Kidney (tissue), 14 donors: ENCODE results near the gene TIGD3. TPM values are rescaled to one million over a fixed set of nuclear protein-coding genes. Genes with fewer than 3 reads are reported as not detected.

ENCODE experiments used
- DNase-seq, 5 donors: peaks; one replicate each; pipeline ENCODE4 v3.0.0-alpha.2; 2013 to 2020
- FAIRE-seq: peaks from 2 replicates; lab custom pipeline; 2012; peaks lifted over from hg19 to GRCh38; lab: Jason Lieb, UNC
- H3K27ac ChIP-seq, 2 donors: one replicate each; pipeline ENCODE4 v1.7.0; 2013; ENCODE audit warnings: low read depth in 2 of 2, low read length in 2 of 2, inconsistent platforms in 1 of 2
- H3K27me3 ChIP-seq: one replicate; pipeline ENCODE4 v1.7.1; 2013; ENCODE audit warnings: low read length, inconsistent platforms; ENCODE audit not compliant: control insufficient read depth, insufficient read depth
- H3K36me3 ChIP-seq, 3 donors: one replicate each; pipeline versions ENCODE4 v1.7.0 to v1.7.1; 2013; ENCODE audit warnings: low read length in 3 of 3, control low read depth in 1 of 3, inconsistent platforms in 1 of 3; ENCODE audit not compliant: insufficient read depth in 3 of 3, control insufficient read depth in 2 of 3
- H3K4me1 ChIP-seq, 3 donors: one replicate each; pipeline versions ENCODE4 v1.7.0 to v1.7.1; 2013; ENCODE audit warnings: low read length in 3 of 3, inconsistent platforms in 1 of 3, low read depth in 1 of 3; ENCODE audit not compliant: control insufficient read depth in 2 of 3, insufficient read depth in 2 of 3
- H3K4me3 ChIP-seq, 3 donors: one replicate each; pipeline versions ENCODE4 v1.7.0 to v1.8.1; 2013; ENCODE audit warnings: low read length in 3 of 3, control low read depth in 1 of 3, inconsistent platforms in 1 of 3
- H3K9ac ChIP-seq, 3 donors: one replicate each; pipeline versions ENCODE4 v1.7.0 to v1.7.1; 2013; ENCODE audit warnings: low read length in 3 of 3, control low read depth in 1 of 3, inconsistent platforms in 1 of 3
- H3K9me3 ChIP-seq, 3 donors: one replicate each; pipeline versions ENCODE4 v1.7.0 to v1.7.1; 2013; ENCODE audit warnings: low read length in 3 of 3, control low read depth in 1 of 3, inconsistent platforms in 1 of 3; ENCODE audit not compliant: control insufficient read depth in 2 of 3, insufficient read depth in 1 of 3
- intact Hi-C: fragments of 100-400 bp; cut with DNase I; formaldehyde crosslinking; loops from one replicate; pipeline ENCODE4 v1.11.1; 2022
- polyA plus RNA-seq: library from polyadenylated mRNA; stranded (reverse); fragments of 350-450 nt; fragmentation: Illumina TruSeq; extraction: RNeasy Lipid Tissue Mini Kit (QIAGEN cat#74804); gene quantifications from one replicate; pipeline ENCODE4 v1.2.3, GENCODE V29; 2014; ENCODE audit warnings: low read depth, low replicate concordance; ENCODE audit not compliant: insufficient read depth
- total RNA-seq: library from RNA; stranded (reverse); fragmentation: NEBNext Ultra II Directional; extraction: Animal tissue kit (Norgen Biotek cat#: 25700); gene quantifications from one replicate; pipeline ENCODE4 v1.2.1, GENCODE V29; 2021
- TF ChIP-seq, protein P1 (sequence below): IDR thresholded peaks from 3 replicates; pipeline ENCODE4 v1.5.1; 2012; ENCODE audit warnings: mild to moderate bottlenecking, moderate library complexity, borderline replicate concordance; ENCODE audit not compliant: insufficient read depth; ENCODE audit errors: extremely low read depth
- donor health status: control.
- donor health status: control.
- donor health status: control.
- donor health status: control.
- donor health status: control.
- donor health status: DM: yes; HTN: yes; CAD: no.
- donor health status: Normal renal cell carcinoma (clear cell type).

The TIGD3 gene
- total and polyA plus RNA-seq, 2 donors from 2014 or later = 0.19 to 0.95 TPM

GRCh38 chr11:65383778-65384177 is 29.2 kb downstream of the TIGD3 start:
- peaks cover 0 to 65% (median 55%) of the 10 kb centered on the region in 3 donors for H3K4me1 ChIP-seq
- no peaks in the 10 kb centered on the region for H3K36me3 ChIP-seq
- TF ChIP-seq, protein P1, sequence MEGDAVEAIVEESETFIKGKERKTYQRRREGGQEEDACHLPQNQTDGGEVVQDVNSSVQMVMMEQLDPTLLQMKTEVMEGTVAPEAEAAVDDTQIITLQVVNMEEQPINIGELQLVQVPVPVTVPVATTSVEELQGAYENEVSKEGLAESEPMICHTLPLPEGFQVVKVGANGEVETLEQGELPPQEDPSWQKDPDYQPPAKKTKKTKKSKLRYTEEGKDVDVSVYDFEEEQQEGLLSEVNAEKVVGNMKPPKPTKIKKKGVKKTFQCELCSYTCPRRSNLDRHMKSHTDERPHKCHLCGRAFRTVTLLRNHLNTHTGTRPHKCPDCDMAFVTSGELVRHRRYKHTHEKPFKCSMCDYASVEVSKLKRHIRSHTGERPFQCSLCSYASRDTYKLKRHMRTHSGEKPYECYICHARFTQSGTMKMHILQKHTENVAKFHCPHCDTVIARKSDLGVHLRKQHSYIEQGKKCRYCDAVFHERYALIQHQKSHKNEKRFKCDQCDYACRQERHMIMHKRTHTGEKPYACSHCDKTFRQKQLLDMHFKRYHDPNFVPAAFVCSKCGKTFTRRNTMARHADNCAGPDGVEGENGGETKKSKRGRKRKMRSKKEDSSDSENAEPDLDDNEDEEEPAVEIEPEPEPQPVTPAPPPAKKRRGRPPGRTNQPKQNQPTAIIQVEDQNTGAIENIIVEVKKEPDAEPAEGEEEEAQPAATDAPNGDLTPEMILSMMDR = no peak
- no peaks in the 10 kb centered on the region for H3K27me3 ChIP-seq
- FAIRE-seq = no peak
- H3K27ac ChIP-seq = peak overlapping the region; percentile 49 to 69
- intact Hi-C loops = no loop called here
- no peaks in the 10 kb centered on the region for H3K9me3 ChIP-seq
- DNase-seq = no peak
- H3K4me3 ChIP-seq = no peak overlapping the region
- no peak overlapping the region for H3K9ac ChIP-seq

GRCh38 chr11:65384301-65384889 is 29.8 kb downstream of the TIGD3 start:
- peak in 2 of 5 donors; percentile 8 to 40 for DNase-seq
- intact Hi-C loops = no loop called here
- FAIRE-seq = no peak

DNA sequence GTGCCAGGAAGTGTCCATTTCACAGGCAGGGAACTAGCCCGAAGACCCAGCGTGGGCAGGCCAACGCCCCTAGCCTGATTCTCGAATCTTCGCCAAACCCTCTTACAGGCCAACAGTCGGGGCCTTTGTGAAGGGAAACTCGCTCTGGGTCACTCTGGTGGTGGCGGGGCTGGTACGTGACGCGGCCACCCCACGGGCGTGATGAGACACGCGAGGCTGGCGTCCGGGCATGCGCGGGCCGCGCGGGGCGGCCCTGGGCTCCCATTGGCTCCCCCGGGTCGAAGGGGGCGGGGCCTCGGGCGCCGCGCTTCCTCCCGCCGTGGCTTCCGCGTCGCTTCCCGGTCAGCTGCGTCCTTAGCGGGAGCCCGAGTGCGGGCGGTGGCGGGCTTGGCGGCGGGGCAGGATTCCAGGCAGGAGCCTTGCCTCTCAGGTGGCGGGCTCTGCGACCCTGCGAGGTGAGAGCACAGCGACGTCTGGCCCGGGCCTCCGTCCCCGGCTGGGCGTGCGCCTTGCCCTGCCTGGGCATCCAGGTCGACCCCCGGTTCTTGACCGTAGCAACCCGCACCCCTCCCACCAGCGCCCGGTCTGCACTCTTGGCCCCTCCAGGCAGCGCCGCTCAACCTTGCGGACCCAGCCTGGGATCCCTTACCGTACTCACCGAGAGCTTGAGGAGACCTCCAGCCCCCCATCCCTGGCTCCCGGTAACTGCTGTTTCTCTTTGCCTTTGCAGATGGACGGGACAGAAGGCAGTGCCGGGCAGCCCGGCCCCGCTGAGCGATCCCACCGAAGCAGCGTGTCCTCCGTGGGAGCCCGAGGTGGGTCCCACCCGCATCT is 32.0 kb downstream of the TIGD3 start, which contains the start of gene FRMD8:
Gene FRMD8 (plus strand): TSS at position 331 of the 834 bp plus-strand sequence. CDS start 400 bp downstream, at position 731.
- peak within 1 kb of the TSS; percentile 44 to 91 (median 86) for H3K9ac ChIP-seq
- H3K36me3 ChIP-seq = no peaks in the 10 kb centered on the region
- H3K27ac ChIP-seq = peak within 1 kb of the TSS; percentile 96 to 98
- H3K27me3 ChIP-seq = no peaks in the 10 kb centered on the region
- intact Hi-C loops = no loop called here
- H3K4me1 ChIP-seq = peaks cover 0 to 60% (median 37%) of the 10 kb centered on the region in 3 donors
- FAIRE-seq = no peak
- H3K4me3 ChIP-seq = peak within 1 kb of the TSS; percentile 65 to 91 (median 78)
- DNase-seq = peak; percentile 84 to 98 (median 92)
- no peaks in the 10 kb centered on the region for H3K9me3 ChIP-seq
- TF ChIP-seq, protein P1 = no peak

More at GRCh38 chr11:65384301-65384889, 29.8 kb downstream of the TIGD3 start:
- no peaks in the 10 kb centered on the region for H3K9me3 ChIP-seq
- peak overlapping the region in 1 of 3 donors; percentile 45 for H3K9ac ChIP-seq
- no peak overlapping the region for H3K4me3 ChIP-seq
- H3K36me3 ChIP-seq = no peaks in the 10 kb centered on the region
- H3K27me3 ChIP-seq = no peaks in the 10 kb centered on the region
- peaks cover 0 to 63% (median 50%) of the 10 kb centered on the region in 3 donors for H3K4me1 ChIP-seq
- H3K27ac ChIP-seq = peak overlapping the region; percentile 19 to 69
- TF ChIP-seq, protein P1 = no peak
